Measurements from ENCODE around the gene NECAP2. TPM values are rescaled to one million over a fixed set of nuclear protein-coding genes. Genes with fewer than 3 reads are reported as not detected.

Gene NECAP2
- total and polyA plus RNA-seq, 2 of the 4 experiments (the other 2 are of a cell fraction) = 80.5 to 85.1 TPM

- CTCF ChIA-PET = no interaction called here
- H3K9ac ChIP-seq (ENCODE audit: low read depth, low read length) = no peak overlapping the region
- 60% methylated on average over 1 of the region's 2 CpGs; no CpG with 5 or more reads in 1 of the 2 experiments for WGBS, 2 experiments (ENCODE audit: extremely low coverage in 2 of 2, insufficient read length in 1 of 2)
Measured at GRCh38 chr1:16442941-16443340, 2.4 kb downstream of the NECAP2 start.

More at GRCh38 chr1:16442941-16443340, 2.4 kb downstream of the NECAP2 start:
- H3K36me3 ChIP-seq (ENCODE audit: control insufficient read depth, insufficient read depth, low read length) = peaks cover 35% of the 10 kb centered on the region
- no peak overlapping the region for H2AFZ ChIP-seq (replicated peaks; ENCODE audit: low read length, poor library complexity)
- H2AK9ac ChIP-seq (replicated peaks; ENCODE audit: low read depth, low read length, poor library complexity) = no peak overlapping the region
- no peak overlapping the region for H3K56ac ChIP-seq (ENCODE audit: extremely low read depth, insufficient read depth, low read length)
- no peak overlapping the region for H2AK5ac ChIP-seq (ENCODE audit: low read depth, low read length)
- H3K4me3 ChIP-seq (ENCODE audit: insufficient read depth, low read depth, low read length) = no peak overlapping the region
- no peak overlapping the region for H4K5ac ChIP-seq (ENCODE audit: low read depth, low read length)
- H3K4me1 ChIP-seq (ENCODE audit: control insufficient read depth, insufficient read depth, low read length) = peaks cover 2% of the 10 kb centered on the region
- no peak overlapping the region for H2BK15ac ChIP-seq (ENCODE audit: low read depth, low read length)
- no peak overlapping the region for H2BK120ac ChIP-seq (ENCODE audit: low read depth, low read length)
- H3K9me3 ChIP-seq (ENCODE audit: control insufficient read depth, insufficient read depth, low read length) = no peaks in the 10 kb centered on the region
- ATAC-seq (ENCODE audit: low read depth) = no peak
- no peak overlapping the region for H2BK20ac ChIP-seq (ENCODE audit: low read depth, low read length)
- no peak overlapping the region for H3K4me2 ChIP-seq (ENCODE audit: low read depth, low read length)
- no peak overlapping the region for H3K23ac ChIP-seq (ENCODE audit: low read depth, low read length)
- no peak overlapping the region for H3K18ac ChIP-seq (ENCODE audit: low read depth, low read length)
- dilution Hi-C loops (cut with HindIII; ENCODE audit: low sequenced_read_pairs, unreplicated experiment) (no loop called here), intact Hi-C loops (cut with micrococcal nuclease) (no loop called here), in situ Hi-C loops (cut with MboI; ENCODE audit: low sequenced_read_pairs) (no loop called here)
- no peaks in the 10 kb centered on the region for H3K27me3 ChIP-seq (ENCODE audit: control insufficient read depth, insufficient read depth, low read length)
- H4K8ac ChIP-seq (ENCODE audit: low read depth in 2 of 2, low read length in 2 of 2) = no peak overlapping the region
- H4K91ac ChIP-seq (ENCODE audit: insufficient read depth, low read depth, low read length) = no peak overlapping the region
- H3K79me1 ChIP-seq (ENCODE audit: low read depth in 1 of 2, low read length in 2 of 2) = peaks cover 25 to 68% of the 10 kb centered on the region in 2 experiments
- no peak overlapping the region for H3K27ac ChIP-seq (ENCODE audit: insufficient read depth, low read length)
- peaks cover 31% of the 10 kb centered on the region; the same call in 1 of the 2 replicates for H4K20me1 ChIP-seq (ENCODE audit: insufficient read depth, low read length)
- DNase-seq = no peak
- POLR2A ChIA-PET (ENCODE audit: unreplicated experiment) = no interaction called here
- H2BK5ac ChIP-seq (ENCODE audit: low read depth, low read length, poor library complexity, severe bottlenecking) = no peak overlapping the region
- H3K4ac ChIP-seq (ENCODE audit: low read depth, low read length) = no peak overlapping the region
- no peak for TF ChIP-seq MAFK (IDR thresholded peaks at IDR 0.05; ENCODE audit: low read depth, low read length)
- no peak for TF ChIP-seq RCOR1 (IDR thresholded peaks at IDR 0.05; ENCODE audit: insufficient replicate concordance, low read length)
- no peak for TF ChIP-seq MXI1 (IDR thresholded peaks at IDR 0.05; ENCODE audit: borderline replicate concordance, low read depth, low read length)
- no peak for TF ChIP-seq RAD21 (IDR thresholded peaks at IDR 0.05; ENCODE audit: low read length)
- TF ChIP-seq CEBPB (IDR thresholded peaks at IDR 0.05; ENCODE audit: low read depth, low read length) = no peak
- no peak for TF ChIP-seq SMC3 (IDR thresholded peaks at IDR 0.05; ENCODE audit: low read depth, low read length)
- TF ChIP-seq BHLHE40 (IDR thresholded peaks at IDR 0.05; ENCODE audit: low read depth, low read length) = no peak
- TF ChIP-seq CHD1 (IDR thresholded peaks at IDR 0.05; ENCODE audit: low read depth, low read length) = no peak
- TF ChIP-seq NFE2L2 (IDR thresholded peaks at IDR 0.05; ENCODE audit: low read depth, low read length) = no peak
- no peak for TF ChIP-seq USF2 (IDR thresholded peaks at IDR 0.05; ENCODE audit: low read depth, low read length)
- no peak for TF ChIP-seq CTCF (conservative IDR thresholded peaks at IDR 0.05; ENCODE audit: low read depth, low read length)
- no peak for TF ChIP-seq FOS (IDR thresholded peaks at IDR 0.05; ENCODE audit: low read depth, low read length)
- TF ChIP-seq RFX5 (IDR thresholded peaks at IDR 0.05; ENCODE audit: low read depth, low read length) = no peak
- no peak for TF ChIP-seq MAZ (IDR thresholded peaks at IDR 0.05; ENCODE audit: borderline replicate concordance, low read depth, low read length)
- TF ChIP-seq POLR2A (IDR thresholded peaks at IDR 0.05; ENCODE audit: low read depth, low read length) = no peak
- no peak overlapping the region for H3K14ac ChIP-seq (replicated peaks; ENCODE audit: low read depth, low read length)
- no TSS peak for BruUV-seq (replicated peaks)
- H3K9me1 ChIP-seq (ENCODE audit: insufficient read depth, low read length) = peaks cover 9% of the 10 kb centered on the region; the same call in 1 of the 2 replicates
